Osteoblast (primary cell): ENCODE data around the gene ZNF705A. TPM values are rescaled to one million over a fixed set of nuclear protein-coding genes. Genes with fewer than 3 reads are reported as not detected.
"Not testable (repeated sequence)": the region's sequence is repeated elsewhere in the genome, so short reads cannot be mapped to it uniquely, and the experiment has no call there.

Source experiments
- DNase-seq: peaks from one replicate; pipeline ENCODE4 v3.0.0; 2011; ENCODE audit warnings: low spot score, mixed read lengths; ENCODE audit not compliant: insufficient read length; ENCODE audit errors: missing footprints
- H2AFZ ChIP-seq: 2 replicates; pipeline ENCODE4 v1.6.0; 2011; ENCODE audit warnings: mild to moderate bottlenecking, low read length
- H3K27ac ChIP-seq: 2 replicates; pipeline ENCODE4 v1.5.1; 2011; ENCODE audit warnings: mild to moderate bottlenecking, low read depth, low read length, moderate library complexity
- H3K27me3 ChIP-seq: 2 replicates; pipeline ENCODE4 v1.6.0; 2012; ENCODE audit warnings: mild to moderate bottlenecking, control low read depth, inconsistent platforms, low read length, moderate library complexity; ENCODE audit not compliant: insufficient read depth
- H3K36me3 ChIP-seq: 2 replicates; pipeline ENCODE4 v1.5.1; 2011; ENCODE audit warnings: mild to moderate bottlenecking, low read length, control low read depth, moderate library complexity; ENCODE audit not compliant: insufficient read depth
- H3K4me1 ChIP-seq: 2 replicates; pipeline ENCODE4 v1.5.1; 2011; ENCODE audit warnings: mild to moderate bottlenecking, low read length, control low read depth, moderate library complexity; ENCODE audit not compliant: insufficient read depth
- H3K4me2 ChIP-seq: 2 replicates; pipeline ENCODE4 v1.6.0; 2011; ENCODE audit warnings: mild to moderate bottlenecking, low read length; ENCODE audit not compliant: insufficient read depth
- H3K4me3 ChIP-seq: fragments of 200-600 bp; sonication (generic); 3 replicates; pipeline ENCODE4 v1.5.1; 2012; ENCODE audit warnings: mild to moderate bottlenecking, low read length, inconsistent platforms; ENCODE audit not compliant: insufficient read depth
- H3K79me2 ChIP-seq: 2 replicates; pipeline ENCODE4 v1.6.0; 2012; ENCODE audit warnings: mild to moderate bottlenecking, low read length, control low read depth, inconsistent platforms; ENCODE audit not compliant: insufficient read depth
- H3K9me3 ChIP-seq: 2 replicates; pipeline ENCODE4 v1.5.1; 2011; ENCODE audit warnings: low read depth, low read length, control low read depth
- H4K20me1 ChIP-seq: 2 replicates; pipeline ENCODE4 v1.6.0; 2012; ENCODE audit warnings: mild to moderate bottlenecking, low read length, control low read depth; ENCODE audit not compliant: insufficient read depth
- CTCF ChIP-seq: IDR thresholded peaks from 2 replicates; pipeline ENCODE4 v1.5.1; 2011; ENCODE audit warnings: mild to moderate bottlenecking, low read depth, low read length, moderate library complexity; ENCODE audit errors: extremely low read depth
- total RNA-seq: library from RNA; depleted of rRNA; stranded (reverse); fragments of >200 nt; gene quantifications from 2 replicates; pipeline ENCODE4 v1.2.3, GENCODE V29; 2012

Gene ZNF705A
- total RNA-seq, 1 donor = not detected

- Histone ChIP-seq H2AFZ (peak overlapping the region; percentile 54), H3K27ac (peak overlapping the region; percentile 40), H3K4me3 (no peak overlapping the region), H3K4me2 (peak overlapping the region; percentile 30), H3K9me3 (no peaks in the 10 kb centered on the region), H3K79me2 (no peaks in the 10 kb centered on the region), H3K27me3 (no peaks in the 10 kb centered on the region), H3K4me1 (peaks cover 7% of the 10 kb centered on the region), H4K20me1 (no peaks in the 10 kb centered on the region), H3K36me3 (no peaks in the 10 kb centered on the region)
- no peak for TF ChIP-seq CTCF
- no peak for DNase-seq
Measured at GRCh38 chr12:8156416-8156815, 399 bp upstream of the ZNF705A start.

DNA sequence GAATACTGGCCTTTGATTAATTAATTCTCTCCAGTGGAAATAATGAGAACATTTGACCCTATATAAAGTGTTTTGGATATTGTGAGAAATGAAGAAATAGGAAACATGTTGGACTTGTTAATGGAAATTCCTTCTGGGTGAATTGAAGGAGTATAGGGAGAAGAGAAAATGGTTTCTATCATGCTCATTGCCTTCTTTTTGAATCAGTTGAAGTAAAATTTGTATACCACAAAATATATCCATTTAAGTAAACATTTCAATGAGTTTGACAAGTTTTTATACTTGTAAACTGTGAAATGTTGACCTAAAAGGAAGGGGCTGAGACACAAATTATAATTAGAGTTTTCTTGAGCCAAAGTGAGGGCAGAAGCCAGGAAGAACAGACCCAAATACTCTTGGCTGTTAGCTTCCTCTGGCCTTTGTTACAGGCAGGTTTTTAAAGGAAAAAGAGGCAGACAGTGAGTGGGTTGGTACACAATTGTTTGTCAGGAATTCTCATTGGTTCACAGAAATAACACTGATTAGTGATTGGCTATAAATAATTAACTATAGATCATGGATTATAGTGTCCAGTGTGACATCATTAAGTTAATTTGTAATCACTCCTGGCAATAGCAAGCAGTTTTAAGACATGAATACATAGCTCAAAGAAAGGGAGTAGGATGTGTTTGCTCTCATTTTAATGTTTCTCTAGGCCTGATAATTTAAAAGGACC, 826 bp downstream of the ZNF705A start:
- Histone ChIP-seq H3K27ac (no peak overlapping the region), H3K4me2 (no peak overlapping the region)
- DNase-seq = no peak

GRCh38 chr12:8172911-8173310, 16.1 kb downstream of the ZNF705A start:
- not testable (repeated sequence) for H3K27me3 ChIP-seq, H3K4me1 ChIP-seq, H3K4me2 ChIP-seq, H2AFZ ChIP-seq, H4K20me1 ChIP-seq, H3K79me2 ChIP-seq, H3K27ac ChIP-seq, H3K4me3 ChIP-seq, H3K9me3 ChIP-seq, H3K36me3 ChIP-seq, DNase-seq

More for the DNA sequence above, 826 bp downstream of the ZNF705A start:
- no peak for TF ChIP-seq CTCF
- Histone ChIP-seq H3K79me2 (no peaks in the 10 kb centered on the region), H3K4me1 (peaks cover 7% of the 10 kb centered on the region), H3K9me3 (no peaks in the 10 kb centered on the region), H3K36me3 (no peaks in the 10 kb centered on the region), H3K4me3 (no peak overlapping the region), H4K20me1 (no peaks in the 10 kb centered on the region), H2AFZ (peak overlapping the region; percentile 54), H3K27me3 (no peaks in the 10 kb centered on the region)

DNA sequence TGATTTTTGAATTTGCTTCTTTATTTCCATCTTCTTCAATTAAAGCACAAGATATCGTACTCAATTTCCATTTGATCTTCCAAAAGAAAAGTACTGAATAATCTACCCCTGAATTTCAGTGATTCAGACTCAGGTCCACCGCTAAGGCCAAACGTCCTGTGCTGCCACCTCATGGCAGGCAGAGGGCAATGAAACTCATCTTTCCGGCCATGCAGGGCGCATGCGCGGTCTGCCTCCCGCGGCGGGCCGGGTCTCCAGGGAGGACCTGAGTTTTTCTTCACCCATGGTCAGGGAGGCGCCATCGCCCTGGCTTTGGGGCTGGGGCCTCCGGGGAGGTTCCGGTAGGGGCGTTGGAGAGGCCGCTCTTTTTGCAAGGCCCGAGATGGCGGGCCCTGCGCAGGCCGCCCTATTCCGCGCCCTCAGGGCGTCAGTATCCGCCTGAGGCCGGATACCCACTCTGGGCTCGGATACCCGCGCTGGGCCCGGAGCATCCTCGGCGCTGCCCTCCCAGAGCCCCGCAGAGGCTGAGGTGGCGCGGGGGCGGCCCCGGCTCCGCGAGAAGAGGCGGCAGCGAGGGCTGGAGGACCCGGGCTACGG, 23.3 kb downstream of the ZNF705A start:
- H3K27me3 ChIP-seq, H3K9me3 ChIP-seq, H3K79me2 ChIP-seq, H3K36me3 ChIP-seq, H4K20me1 ChIP-seq, H3K4me1 ChIP-seq: not testable (repeated sequence)
- peak; percentile 79 for DNase-seq
- peak; percentile 56 for TF ChIP-seq CTCF
- Histone ChIP-seq H2AFZ (peak overlapping the region; percentile 56), H3K4me3 (peak overlapping the region; percentile 72), H3K27ac (peak overlapping the region; percentile 8), H3K4me2 (peak overlapping the region; percentile 63)

DNA sequence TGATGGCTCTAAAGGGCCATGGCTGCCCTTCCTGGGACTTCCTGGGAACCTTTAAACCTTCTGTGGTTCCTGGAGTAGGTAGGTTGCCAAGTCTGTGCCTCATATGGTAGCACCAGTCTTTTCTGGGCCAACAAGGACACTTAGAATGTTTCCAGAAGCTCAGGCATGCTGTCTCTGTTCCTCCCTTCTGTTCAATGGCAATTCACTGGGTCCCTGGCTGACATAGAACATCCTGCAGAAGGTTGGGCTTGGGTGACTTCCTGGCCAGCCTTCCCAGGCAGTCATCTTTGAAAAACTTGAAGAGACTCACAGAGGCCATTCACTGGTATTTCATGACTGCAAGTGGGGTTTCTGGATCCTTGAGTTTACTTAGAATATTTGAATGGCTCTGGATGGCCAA, 24.5 kb downstream of the ZNF705A start:
- not testable (repeated sequence) for H3K4me1 ChIP-seq, H3K9me3 ChIP-seq, H3K36me3 ChIP-seq, H3K27me3 ChIP-seq, DNase-seq, H3K4me3 ChIP-seq, H3K27ac ChIP-seq, H3K79me2 ChIP-seq, H4K20me1 ChIP-seq, H2AFZ ChIP-seq
- H3K4me2 ChIP-seq = peak overlapping the region; percentile 63

DNA sequence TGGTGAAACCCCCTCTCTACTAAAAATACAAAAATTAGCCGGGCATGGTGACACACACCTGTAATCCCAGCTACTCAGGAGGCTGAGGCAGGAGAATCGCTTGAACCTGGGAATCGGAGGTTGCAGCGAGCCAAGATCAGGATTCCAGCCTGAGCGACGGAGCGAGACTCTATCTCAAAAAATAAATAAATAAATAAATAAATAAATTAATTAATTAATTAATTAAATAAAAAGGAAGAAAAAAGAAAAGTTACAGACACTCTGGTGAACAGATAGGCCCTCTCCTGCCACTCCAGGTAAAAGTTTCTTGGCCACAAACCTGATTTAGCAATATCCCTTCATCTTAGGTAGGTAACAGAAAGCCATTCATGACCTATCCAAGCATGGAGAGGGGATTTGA, 26.1 kb downstream of the ZNF705A start:
- not testable (repeated sequence) for H3K4me2 ChIP-seq, H3K4me3 ChIP-seq, H3K27me3 ChIP-seq, H3K9me3 ChIP-seq, H3K4me1 ChIP-seq, H3K36me3 ChIP-seq, H2AFZ ChIP-seq, H4K20me1 ChIP-seq, H3K79me2 ChIP-seq, H3K27ac ChIP-seq
- DNase-seq = peak; percentile 9

GRCh38 chr12:8183346-8183745, 26.5 kb downstream of the ZNF705A start:
- H3K9me3 ChIP-seq, H3K27ac ChIP-seq, H2AFZ ChIP-seq, H3K36me3 ChIP-seq, DNase-seq, H3K79me2 ChIP-seq, H3K4me1 ChIP-seq, H4K20me1 ChIP-seq, H3K27me3 ChIP-seq, H3K4me2 ChIP-seq, H3K4me3 ChIP-seq: not testable (repeated sequence)
